ENCODE data around the gene ARSB.

DNA sequence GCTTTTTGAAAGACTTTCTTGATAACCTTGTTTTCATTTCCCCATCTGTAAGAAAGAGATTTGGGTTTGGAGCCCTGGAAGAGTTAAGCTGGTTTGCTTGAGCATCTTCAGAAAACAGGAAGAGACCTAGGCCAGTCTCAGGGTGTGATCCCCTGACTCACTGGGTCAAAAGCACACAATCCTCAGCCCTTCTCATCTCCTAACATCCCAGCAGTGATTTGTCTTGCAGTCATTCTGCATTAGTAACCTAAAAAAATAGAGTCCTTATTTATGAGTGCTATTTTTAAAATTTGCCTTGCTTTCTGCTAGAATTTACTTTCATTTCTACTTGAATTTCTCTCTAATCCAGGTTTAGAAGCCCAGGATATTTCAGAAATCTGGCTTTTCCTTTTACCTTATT, 16.4 kb upstream of the ARSB start:
- TF ChIP-seq POLR2A (IDR thresholded peaks at IDR 0.05), result no peak
- TF ChIP-seq, protein P1, sequence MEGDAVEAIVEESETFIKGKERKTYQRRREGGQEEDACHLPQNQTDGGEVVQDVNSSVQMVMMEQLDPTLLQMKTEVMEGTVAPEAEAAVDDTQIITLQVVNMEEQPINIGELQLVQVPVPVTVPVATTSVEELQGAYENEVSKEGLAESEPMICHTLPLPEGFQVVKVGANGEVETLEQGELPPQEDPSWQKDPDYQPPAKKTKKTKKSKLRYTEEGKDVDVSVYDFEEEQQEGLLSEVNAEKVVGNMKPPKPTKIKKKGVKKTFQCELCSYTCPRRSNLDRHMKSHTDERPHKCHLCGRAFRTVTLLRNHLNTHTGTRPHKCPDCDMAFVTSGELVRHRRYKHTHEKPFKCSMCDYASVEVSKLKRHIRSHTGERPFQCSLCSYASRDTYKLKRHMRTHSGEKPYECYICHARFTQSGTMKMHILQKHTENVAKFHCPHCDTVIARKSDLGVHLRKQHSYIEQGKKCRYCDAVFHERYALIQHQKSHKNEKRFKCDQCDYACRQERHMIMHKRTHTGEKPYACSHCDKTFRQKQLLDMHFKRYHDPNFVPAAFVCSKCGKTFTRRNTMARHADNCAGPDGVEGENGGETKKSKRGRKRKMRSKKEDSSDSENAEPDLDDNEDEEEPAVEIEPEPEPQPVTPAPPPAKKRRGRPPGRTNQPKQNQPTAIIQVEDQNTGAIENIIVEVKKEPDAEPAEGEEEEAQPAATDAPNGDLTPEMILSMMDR (IDR thresholded peaks at IDR 0.05), result no peak
